ENCODE results near the gene NARS2. TPM values are rescaled to one million over a fixed set of nuclear protein-coding genes. Genes with fewer than 3 reads are reported as not detected.

NARS2 gene
- total RNA-seq, 1 donor, result 37.1 TPM

GRCh38 chr11:78594814-78595213, 20.1 kb upstream of the NARS2 start:
- TF ChIP-seq, protein P1, sequence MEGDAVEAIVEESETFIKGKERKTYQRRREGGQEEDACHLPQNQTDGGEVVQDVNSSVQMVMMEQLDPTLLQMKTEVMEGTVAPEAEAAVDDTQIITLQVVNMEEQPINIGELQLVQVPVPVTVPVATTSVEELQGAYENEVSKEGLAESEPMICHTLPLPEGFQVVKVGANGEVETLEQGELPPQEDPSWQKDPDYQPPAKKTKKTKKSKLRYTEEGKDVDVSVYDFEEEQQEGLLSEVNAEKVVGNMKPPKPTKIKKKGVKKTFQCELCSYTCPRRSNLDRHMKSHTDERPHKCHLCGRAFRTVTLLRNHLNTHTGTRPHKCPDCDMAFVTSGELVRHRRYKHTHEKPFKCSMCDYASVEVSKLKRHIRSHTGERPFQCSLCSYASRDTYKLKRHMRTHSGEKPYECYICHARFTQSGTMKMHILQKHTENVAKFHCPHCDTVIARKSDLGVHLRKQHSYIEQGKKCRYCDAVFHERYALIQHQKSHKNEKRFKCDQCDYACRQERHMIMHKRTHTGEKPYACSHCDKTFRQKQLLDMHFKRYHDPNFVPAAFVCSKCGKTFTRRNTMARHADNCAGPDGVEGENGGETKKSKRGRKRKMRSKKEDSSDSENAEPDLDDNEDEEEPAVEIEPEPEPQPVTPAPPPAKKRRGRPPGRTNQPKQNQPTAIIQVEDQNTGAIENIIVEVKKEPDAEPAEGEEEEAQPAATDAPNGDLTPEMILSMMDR (IDR thresholded peaks at IDR 0.05; ENCODE audit: insufficient read depth, low read depth, low read length), result no peak
- DNase-seq (ENCODE audit: low read depth), result no peak
- no peak overlapping the region for H3K4me3 ChIP-seq (ENCODE audit: low read depth, low read length)

DNA sequence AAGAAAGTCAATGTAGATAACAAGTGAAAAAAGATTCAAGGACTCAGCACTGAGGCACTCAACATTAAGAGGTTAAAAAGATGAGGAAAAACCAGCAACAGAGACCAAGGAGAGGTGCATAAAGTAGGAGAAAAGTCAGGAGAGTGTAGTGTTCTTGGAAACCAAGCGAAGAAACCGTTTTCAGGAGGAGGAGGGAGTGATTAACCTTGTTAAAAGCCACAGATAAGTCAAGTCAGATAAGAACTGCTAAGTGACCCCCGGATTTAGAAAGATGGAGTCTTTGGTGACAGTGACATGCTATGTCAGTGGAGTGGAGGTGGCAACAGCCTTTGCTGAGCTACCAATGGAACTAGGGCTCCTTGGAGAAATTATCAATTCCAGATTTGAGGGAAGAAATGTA, 13.9 kb upstream of the NARS2 start:
- TF ChIP-seq, protein P1 (IDR thresholded peaks at IDR 0.05; ENCODE audit: insufficient read depth, low read depth, low read length), result no peak
- no peak overlapping the region for H3K4me3 ChIP-seq (ENCODE audit: low read depth, low read length)
- DNase-seq (ENCODE audit: low read depth), result no peak

GRCh38 chr11:78587446-78587845, 12.8 kb upstream of the NARS2 start:
- TF ChIP-seq, protein P1 (IDR thresholded peaks at IDR 0.05; ENCODE audit: insufficient read depth, low read depth, low read length), result no peak
- DNase-seq (ENCODE audit: low read depth), result no peak
- no peak overlapping the region for H3K4me3 ChIP-seq (ENCODE audit: low read depth, low read length)

GRCh38 chr11:78586452-78587046, 11.9 kb upstream of the NARS2 start:
- DNase-seq (ENCODE audit: low read depth), result peak; percentile 15
- TF ChIP-seq, protein P1 (IDR thresholded peaks at IDR 0.05; ENCODE audit: insufficient read depth, low read depth, low read length), result peak; percentile 52
- H3K4me3 ChIP-seq (ENCODE audit: low read depth, low read length), result no peak overlapping the region

GRCh38 chr11:78583889-78584288, 9.2 kb upstream of the NARS2 start:
- DNase-seq (ENCODE audit: low read depth), result no peak
- TF ChIP-seq, protein P1 (IDR thresholded peaks at IDR 0.05; ENCODE audit: insufficient read depth, low read depth, low read length), result no peak
- H3K4me3 ChIP-seq (ENCODE audit: low read depth, low read length), result no peak overlapping the region

DNA sequence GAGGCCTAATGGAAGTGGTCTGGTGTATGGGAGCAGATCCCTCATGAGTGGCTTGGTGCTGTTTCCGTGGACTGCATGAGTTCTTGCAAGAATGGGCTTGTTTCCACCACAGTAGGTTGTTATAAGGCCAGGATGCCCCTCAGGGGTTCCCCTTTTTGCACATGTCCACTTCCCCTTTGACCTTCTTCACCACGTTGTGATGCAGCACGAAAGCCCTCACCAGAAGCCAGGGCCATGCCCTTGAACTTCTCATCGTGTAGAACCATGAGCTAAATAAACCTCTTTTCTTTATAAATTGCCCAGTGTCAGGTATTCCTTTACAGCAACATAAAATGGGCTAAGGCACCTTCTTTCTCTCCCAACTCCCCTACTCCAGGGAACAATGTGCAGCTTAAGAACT, 2.8 kb upstream of the NARS2 start:
- no peak overlapping the region for H3K4me3 ChIP-seq (ENCODE audit: low read depth, low read length)
- TF ChIP-seq, protein P1 (IDR thresholded peaks at IDR 0.05; ENCODE audit: insufficient read depth, low read depth, low read length), result no peak
- DNase-seq (ENCODE audit: low read depth), result no peak

DNA sequence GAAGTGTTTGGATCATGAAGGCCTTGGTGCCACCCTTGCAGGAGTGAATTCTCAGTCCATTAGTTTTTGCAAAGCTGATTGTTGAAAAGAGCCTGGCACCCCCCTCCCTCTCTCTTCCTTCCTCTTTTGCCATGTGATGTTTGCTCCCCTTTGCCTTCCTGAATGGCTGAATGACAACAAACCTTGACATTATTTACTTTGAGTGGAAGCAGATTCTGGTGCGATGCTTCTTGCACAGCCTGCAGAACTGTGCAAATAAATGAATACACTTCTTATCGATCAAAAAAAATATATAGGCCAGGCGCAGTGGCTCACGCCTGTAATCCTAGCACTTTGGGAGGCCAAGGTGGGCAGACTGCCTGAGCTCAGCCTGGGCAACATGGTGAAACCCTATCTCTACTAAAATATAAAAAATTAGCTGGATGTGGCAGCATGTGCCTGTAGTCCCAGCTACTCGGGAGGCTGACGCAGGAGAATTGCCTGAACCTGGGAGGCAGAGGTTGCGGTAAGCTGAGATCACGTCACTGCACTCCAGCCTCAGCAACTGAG, 2.0 kb upstream of the NARS2 start:
- TF ChIP-seq, protein P1 (IDR thresholded peaks at IDR 0.05; ENCODE audit: insufficient read depth, low read depth, low read length), result no peak
- H3K4me3 ChIP-seq (ENCODE audit: low read depth, low read length), result no peak overlapping the region
- DNase-seq (ENCODE audit: low read depth), result no peak
